HCEC 1CT (cell line): ENCODE data around the gene SNX8.

Source experiments
- DNase-seq: peaks from one replicate; pipeline ENCODE4 v3.0.0-alpha.2; 2017

SNX8 gene

GRCh38 chr7:2259480-2259879 lies 54.8 kb downstream of the SNX8 start:
- DNase-seq: no peak

- DNase-seq: no peak
Observed at GRCh38 chr7:2258661-2259365, 55.4 kb downstream of the SNX8 start.

GRCh38 chr7:2257651-2258050 lies 56.6 kb downstream of the SNX8 start:
- DNase-seq: no peak

- DNase-seq: no peak
Observed at GRCh38 chr7:2257046-2257551, 57.1 kb downstream of the SNX8 start.

GRCh38 chr7:2256306-2257045 lies 57.8 kb downstream of the SNX8 start:
- DNase-seq: no peak

- no peak for DNase-seq
Observed at GRCh38 chr7:2255145-2256139, 58.8 kb downstream of the SNX8 start.

- DNase-seq: no peak
Observed at GRCh38 chr7:2254429-2255144, 59.7 kb downstream of the SNX8 start.

GRCh38 chr7:2253525-2254244 lies 60.6 kb downstream of the SNX8 start:
- no peak for DNase-seq

GRCh38 chr7:2253021-2253420 lies 61.2 kb downstream of the SNX8 start:
- no peak for DNase-seq

- DNase-seq: no peak
Observed at GRCh38 chr7:2251841-2252771, 62.1 kb downstream of the SNX8 start.

GRCh38 chr7:2251381-2251780 lies 62.9 kb downstream of the SNX8 start:
- no peak for DNase-seq

GRCh38 chr7:2249744-2250323 lies 64.4 kb downstream of the SNX8 start:
- no peak for DNase-seq

GRCh38 chr7:2248984-2249694 lies 65.1 kb downstream of the SNX8 start:
- peak; percentile 95 for DNase-seq

GRCh38 chr7:2247141-2247995 lies 66.9 kb downstream of the SNX8 start:
- DNase-seq: no peak

GRCh38 chr7:2245883-2246675 lies 68.2 kb downstream of the SNX8 start:
- DNase-seq: no peak

- DNase-seq: no peak
Observed at GRCh38 chr7:2244404-2244995, 69.7 kb downstream of the SNX8 start.

GRCh38 chr7:2243458-2243857 lies 70.8 kb downstream of the SNX8 start:
- DNase-seq: no peak
